Tibial nerve (tissue), 4 donors: ENCODE results near the gene SHANK3.

Source experiments
- CTCF ChIP-seq, 5 experiments: fragments of 200-600 bp in 3 of 5; fragments of 450-650 bp in 2 of 5; sonication (generic) in 3 of 5; IDR thresholded peaks; one replicate each; pipeline ENCODE4 v1.5.1; 2016 to 2019; ENCODE audit warnings: antibody characterized with exemption in 5 of 5, mild to moderate bottlenecking in 3 of 5, moderate library complexity in 2 of 5
- EP300 ChIP-seq, 2 donors: sonication (generic); formaldehyde crosslinking; IDR thresholded peaks; one replicate each; pipeline ENCODE4 v1.6.1; 2017; ENCODE audit warnings: antibody characterized with exemption in 2 of 2, mild to moderate bottlenecking in 1 of 2
- POLR2A ChIP-seq, 2 donors: fragments of 450-650 bp; IDR thresholded peaks; one replicate each; pipeline ENCODE4 v1.6.1; 2017; ENCODE audit warnings: antibody characterized with exemption in 2 of 2, mild to moderate bottlenecking in 2 of 2, moderate library complexity in 2 of 2

GRCh38 chr22:50711446-50712340, 39.1 kb downstream of the SHANK3 start:
- TF ChIP-seq CTCF (IDR thresholded peaks at IDR 0.05) = no peak
- no peak for TF ChIP-seq POLR2A (IDR thresholded peaks at IDR 0.05)
- no peak for TF ChIP-seq EP300 (IDR thresholded peaks at IDR 0.05)
